Prostate gland (tissue), 2 donors: ENCODE results near the gene DLGAP1. TPM values are rescaled to one million over a fixed set of nuclear protein-coding genes. Genes with fewer than 3 reads are reported as not detected.

Experiments used
- DNase-seq: peaks from one replicate; pipeline ENCODE4 v3.0.0-alpha.2; 2019; ENCODE audit warnings: low spot score
- H3K27ac ChIP-seq, 2 donors: fragments of 200-600 bp; sonication (generic); 2 replicates each; pipeline ENCODE4 v1.5.1; 2017 to 2019
- H3K27me3 ChIP-seq: fragments of 200-600 bp; sonication (generic); replicated peaks from 2 replicates; pipeline ENCODE4 v1.5.1; 2019; ENCODE audit not compliant: insufficient read depth
- H3K36me3 ChIP-seq, 2 donors: fragments of 200-600 bp; sonication (generic); 1 replicate in 1 of 2; 2 replicates in 1 of 2; pipeline versions ENCODE4 v1.5.1 to v1.8.1; 2017 to 2019
- H3K4me1 ChIP-seq: fragments of 200-600 bp; sonication (generic); replicated peaks from 2 replicates; pipeline ENCODE4 v1.5.1; 2019
- H3K4me3 ChIP-seq, 2 donors: fragments of 200-600 bp; sonication (generic); 2 replicates each; pipeline ENCODE4 v1.5.1; 2017 to 2019
- H3K9me3 ChIP-seq: fragments of 200-600 bp; sonication (generic); 2 replicates; pipeline ENCODE4 v1.5.1; 2017
- POLR2A ChIP-seq: fragments of 450-650 bp; IDR thresholded peaks from one replicate; pipeline ENCODE4 v1.6.1; 2016; ENCODE audit warnings: antibody characterized with exemption, mild to moderate bottlenecking
- POLR2AphosphoS5 ChIP-seq: sonication (generic); formaldehyde crosslinking; IDR thresholded peaks from one replicate; pipeline ENCODE4 v1.6.1; 2017; ENCODE audit warnings: antibody characterized with exemption
- WGBS: methylation state at CpG from one replicate; pipeline ENCODE4 v1.1.5; 2018; 5-methylcytosine and 5-hydroxymethylcytosine counted together
- intact Hi-C: fragments of 100-400 bp; cut with DNase I; formaldehyde crosslinking; loops from one replicate; pipeline ENCODE4 v1.14.2; 2022
- total RNA-seq, 2 donors: library from RNA; depleted of rRNA; stranded (reverse); fragments of >200 nt; gene quantifications; one replicate each; pipeline ENCODE4 v1.1.0, GENCODE V29; 2016
- TF ChIP-seq, protein P1 (sequence below), 4 experiments: fragments of 200-600 bp in 2 of 4; fragments of 450-650 bp in 2 of 4; sonication (generic) in 2 of 4; IDR thresholded peaks; 1 replicate in 3 of 4; 2 replicates in 1 of 4; pipeline ENCODE4 v1.5.1; 2016 to 2019; ENCODE audit warnings: antibody characterized with exemption in 4 of 4, mild to moderate bottlenecking in 2 of 4, moderate library complexity in 2 of 4

DLGAP1 gene
- total RNA-seq, 2 donors from 2014 or later, result 42.2 to 66.7 TPM

DNA sequence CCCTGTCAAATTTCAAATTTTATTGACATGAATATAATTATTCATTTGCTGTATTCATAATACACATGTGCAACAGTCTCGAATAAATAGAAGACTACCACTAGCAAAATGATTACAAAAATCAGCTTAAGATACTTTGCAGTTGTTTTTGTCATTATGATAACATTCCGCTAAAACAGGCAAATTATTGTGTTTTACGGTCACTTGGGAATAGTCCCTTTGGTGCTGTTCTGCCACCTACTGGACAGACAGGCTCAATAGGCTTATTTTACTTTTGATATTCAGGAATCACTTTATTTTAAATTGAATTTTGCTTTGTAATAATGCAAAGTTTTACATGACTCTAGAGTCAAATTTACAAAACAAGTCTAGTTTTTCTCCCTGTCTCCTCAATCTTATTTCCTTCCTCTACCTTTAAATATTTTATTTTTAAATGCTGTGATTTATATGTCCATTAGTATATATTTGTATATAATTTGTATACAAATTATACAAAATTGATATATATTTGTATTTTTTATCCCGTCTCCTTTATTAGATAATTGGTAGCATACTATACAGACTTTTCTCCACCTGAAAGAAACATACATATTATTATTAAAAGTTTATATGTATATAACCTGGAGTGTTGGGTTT lies 456.3 kb downstream of the DLGAP1 start:
- no peak overlapping the region for H3K4me3 ChIP-seq
- no peak overlapping the region for H3K27ac ChIP-seq
- no peaks in the 10 kb centered on the region for H3K4me1 ChIP-seq
- no peak for DNase-seq
- no peaks in the 10 kb centered on the region for H3K9me3 ChIP-seq
- intact Hi-C loops, result loop anchor here (5.0 kb wide), 2 partner anchors 297 to 717 kb away; no protein-coding TSS in a partner anchor
- WGBS, result 30% methylated on average over 4 of the region's 4 CpGs
- no peaks in the 10 kb centered on the region for H3K36me3 ChIP-seq
- no peaks in the 10 kb centered on the region for H3K27me3 ChIP-seq
- TF ChIP-seq POLR2AphosphoS5 (no peak), POLR2A (no peak)
- TF ChIP-seq, protein P1, sequence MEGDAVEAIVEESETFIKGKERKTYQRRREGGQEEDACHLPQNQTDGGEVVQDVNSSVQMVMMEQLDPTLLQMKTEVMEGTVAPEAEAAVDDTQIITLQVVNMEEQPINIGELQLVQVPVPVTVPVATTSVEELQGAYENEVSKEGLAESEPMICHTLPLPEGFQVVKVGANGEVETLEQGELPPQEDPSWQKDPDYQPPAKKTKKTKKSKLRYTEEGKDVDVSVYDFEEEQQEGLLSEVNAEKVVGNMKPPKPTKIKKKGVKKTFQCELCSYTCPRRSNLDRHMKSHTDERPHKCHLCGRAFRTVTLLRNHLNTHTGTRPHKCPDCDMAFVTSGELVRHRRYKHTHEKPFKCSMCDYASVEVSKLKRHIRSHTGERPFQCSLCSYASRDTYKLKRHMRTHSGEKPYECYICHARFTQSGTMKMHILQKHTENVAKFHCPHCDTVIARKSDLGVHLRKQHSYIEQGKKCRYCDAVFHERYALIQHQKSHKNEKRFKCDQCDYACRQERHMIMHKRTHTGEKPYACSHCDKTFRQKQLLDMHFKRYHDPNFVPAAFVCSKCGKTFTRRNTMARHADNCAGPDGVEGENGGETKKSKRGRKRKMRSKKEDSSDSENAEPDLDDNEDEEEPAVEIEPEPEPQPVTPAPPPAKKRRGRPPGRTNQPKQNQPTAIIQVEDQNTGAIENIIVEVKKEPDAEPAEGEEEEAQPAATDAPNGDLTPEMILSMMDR (IDR thresholded peaks at IDR 0.05), result peak in 3 of 4 experiments; percentile 51 to 72 (median 55)

DNA sequence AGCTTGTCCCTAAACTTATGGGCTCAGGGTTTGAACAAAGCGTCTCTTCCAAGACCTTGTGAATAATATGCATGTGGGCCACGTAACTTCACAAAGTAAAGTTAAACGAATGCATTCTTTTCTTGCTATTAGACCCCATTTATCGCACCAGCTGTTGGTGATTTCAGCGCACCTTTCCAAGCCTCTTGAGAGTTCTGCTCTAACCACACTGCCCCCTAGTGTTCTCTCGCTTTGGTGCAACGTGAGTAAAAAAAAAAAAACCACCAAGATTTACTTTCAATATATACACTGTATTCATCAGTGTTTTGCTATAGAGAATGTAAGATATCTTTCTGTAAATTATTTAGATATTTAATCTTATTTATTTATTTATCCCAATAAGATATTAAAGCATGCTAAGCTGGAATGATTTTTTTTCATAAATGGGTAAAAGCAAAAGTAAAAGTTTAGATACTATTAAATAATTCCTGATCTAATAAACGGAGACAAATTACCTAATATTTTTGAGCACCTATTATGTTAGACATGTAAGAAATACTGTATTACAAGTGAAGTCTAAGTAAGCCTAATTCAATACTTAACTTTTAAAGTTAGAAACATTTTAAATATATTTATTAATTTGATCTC lies 459.5 kb downstream of the DLGAP1 start:
- intact Hi-C loops, result loop anchor here (2.0 to 5.0 kb wide), 3 partner anchors 223 to 713 kb away; no protein-coding TSS in a partner anchor

DNA sequence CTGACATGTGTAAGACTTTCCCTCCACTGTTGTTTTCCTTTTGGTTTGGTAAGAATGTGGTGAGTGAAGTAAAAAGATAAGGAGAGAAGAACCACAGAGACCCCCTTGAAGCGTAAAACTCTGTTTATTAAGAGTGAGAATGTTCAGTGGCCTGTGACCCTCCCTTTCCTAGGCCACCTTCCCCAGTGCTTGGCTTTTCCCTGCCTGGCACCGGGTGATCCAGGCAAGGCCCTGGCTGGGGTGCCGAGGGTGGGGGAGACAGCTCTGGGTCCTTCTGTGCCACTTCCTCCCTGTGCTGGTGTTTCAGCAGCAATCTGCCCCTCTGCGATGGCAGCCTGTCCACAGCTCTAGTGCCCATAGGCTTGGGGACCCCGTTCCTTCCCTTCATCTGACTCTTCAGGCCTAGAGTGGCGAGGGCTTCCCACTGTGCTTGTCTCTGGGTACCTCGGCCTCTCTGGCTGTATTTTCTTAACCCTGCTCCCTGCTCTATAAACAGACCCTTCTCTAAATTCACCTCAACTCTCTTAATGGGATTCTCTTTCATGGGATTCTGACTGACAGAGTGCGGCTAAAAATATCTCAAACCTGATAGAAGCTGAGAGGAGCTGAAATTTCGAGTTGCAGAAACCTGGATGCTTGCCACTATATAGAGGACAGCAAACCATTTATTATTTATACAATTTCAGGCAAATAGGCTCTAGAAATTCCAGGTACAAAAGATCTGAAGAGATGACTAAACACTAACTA lies 461.0 kb downstream of the DLGAP1 start:
- intact Hi-C loops, result loop anchor here (2.0 kb wide), 1 partner anchor 221 kb away; no protein-coding TSS in a partner anchor
- DNase-seq, result no peak
- Histone ChIP-seq H3K27me3 (no peaks in the 10 kb centered on the region), H3K27ac (no peak overlapping the region), H3K36me3 (no peaks in the 10 kb centered on the region), H3K4me3 (no peak overlapping the region), H3K9me3 (no peaks in the 10 kb centered on the region), H3K4me1 (no peaks in the 10 kb centered on the region)
- WGBS, result 82% methylated on average over 9 of the region's 9 CpGs
- TF ChIP-seq POLR2AphosphoS5 (no peak), POLR2A (no peak)
- TF ChIP-seq, protein P1 (IDR thresholded peaks at IDR 0.05), result no peak

More for the DNA sequence above, 459.5 kb downstream of the DLGAP1 start:
- TF ChIP-seq POLR2A (no peak), POLR2AphosphoS5 (peak; percentile 16)
- TF ChIP-seq, protein P1 (IDR thresholded peaks at IDR 0.05), result peak; percentile 55 to 73 (median 60)
- no peaks in the 10 kb centered on the region for H3K27me3 ChIP-seq
- WGBS, result 13% methylated on average over 8 of the region's 8 CpGs
- no peaks in the 10 kb centered on the region for H3K4me1 ChIP-seq
- peak; percentile 44 for DNase-seq
- H3K9me3 ChIP-seq, result no peaks in the 10 kb centered on the region
- no peaks in the 10 kb centered on the region for H3K36me3 ChIP-seq
- no peak overlapping the region for H3K27ac ChIP-seq
- H3K4me3 ChIP-seq, result no peak overlapping the region

DNA sequence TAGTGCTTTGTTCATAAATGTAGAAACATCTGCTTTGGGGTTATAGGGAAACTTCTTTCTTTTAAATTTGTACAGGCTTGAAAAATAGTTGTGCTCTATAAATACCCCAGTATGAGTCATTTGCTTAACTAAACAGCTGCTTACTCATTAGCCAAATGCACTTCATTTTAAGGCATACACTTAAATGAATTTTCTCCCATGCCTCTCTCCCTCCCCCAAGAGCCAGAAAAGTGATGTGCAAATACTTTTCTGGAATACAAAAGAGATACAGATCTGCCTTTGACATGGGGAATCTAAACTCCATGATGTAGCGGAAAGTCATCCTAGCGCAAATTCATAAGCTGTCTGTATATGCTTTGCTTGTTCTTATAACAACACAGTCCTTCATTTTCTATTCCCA lies 469.4 kb downstream of the DLGAP1 start:
- 94% methylated on average over 2 of the region's 2 CpGs for WGBS
- no peak overlapping the region for H3K4me3 ChIP-seq
- no peaks in the 10 kb centered on the region for H3K4me1 ChIP-seq
- DNase-seq, result no peak
- TF ChIP-seq POLR2AphosphoS5 (no peak), POLR2A (no peak)
- TF ChIP-seq, protein P1 (IDR thresholded peaks at IDR 0.05), result no peak
- H3K27me3 ChIP-seq, result no peaks in the 10 kb centered on the region
- no peak overlapping the region for H3K27ac ChIP-seq
- H3K36me3 ChIP-seq, result no peaks in the 10 kb centered on the region
- no peaks in the 10 kb centered on the region for H3K9me3 ChIP-seq
- intact Hi-C loops, result loop anchor here (10.0 kb wide), 1 partner anchor 111 kb away; no protein-coding TSS in a partner anchor
